ENCODE measurements around the gene TREH.

- TF ChIP-seq CTCF (IDR thresholded peaks at IDR 0.05) (no peak), POLR2A (IDR thresholded peaks at IDR 0.05) (no peak)
Measured at GRCh38 chr11:118628432-118628831, 51.0 kb downstream of the TREH start.

All from prostate gland (tissue), 2 donors.